ENCODE data around the gene NLRP10.
"Not testable (repeated sequence)": the region's sequence is repeated elsewhere in the genome, so short reads cannot be mapped to it uniquely, and the experiment has no call there.

The NLRP10 gene

GRCh38 chr11:7999795-8000194 is 34.5 kb upstream of the NLRP10 start:
- no peak for TF ChIP-seq CTCF (IDR thresholded peaks at IDR 0.05; ENCODE audit: insufficient read depth, low read length, poor library complexity, severe bottlenecking)
- Histone ChIP-seq H3K4me3 (replicated peaks; ENCODE audit: low read depth, low read length) (no peak overlapping the region), H3K27me3 (replicated peaks; ENCODE audit: control insufficient read depth, insufficient read depth, low read length) (no peaks in the 10 kb centered on the region), H3K36me3 (ENCODE audit: control insufficient read depth, insufficient read depth, low read length) (peaks cover 10% of the 10 kb centered on the region)
- DNase-seq (ENCODE audit: extremely low read depth, insufficient read length) = no peak

GRCh38 chr11:7994581-7995278 is 29.5 kb upstream of the NLRP10 start:
- TF ChIP-seq CTCF (IDR thresholded peaks at IDR 0.05; ENCODE audit: insufficient read depth, low read length, poor library complexity, severe bottlenecking) = no peak
- peaks cover 29% of the 10 kb centered on the region for H3K36me3 ChIP-seq (ENCODE audit: control insufficient read depth, insufficient read depth, low read length)
- no peaks in the 10 kb centered on the region for H3K27me3 ChIP-seq (replicated peaks; ENCODE audit: control insufficient read depth, insufficient read depth, low read length)
- DNase-seq (ENCODE audit: extremely low read depth, insufficient read length) = no peak
- H3K4me3 ChIP-seq (replicated peaks; ENCODE audit: low read depth, low read length) = no peak overlapping the region

- not testable (repeated sequence) for DNase-seq (ENCODE audit: extremely low read depth, insufficient read length); H3K36me3 ChIP-seq (ENCODE audit: control insufficient read depth, insufficient read depth, low read length); H3K27me3 ChIP-seq (replicated peaks; ENCODE audit: control insufficient read depth, insufficient read depth, low read length)
- H3K4me3 ChIP-seq (replicated peaks; ENCODE audit: low read depth, low read length) = peak overlapping the region; percentile 85
Observed at GRCh38 chr11:7987560-7987883, 22.3 kb upstream of the NLRP10 start.

GRCh38 chr11:7986768-7987559 is 21.7 kb upstream of the NLRP10 start, which contains the start of gene EIF3F:
Gene EIF3F, plus strand, starts transcription at chr11:7987337. Its CDS starts 16 bp downstream, at chr11:7987353.
- TF ChIP-seq CTCF (IDR thresholded peaks at IDR 0.05; ENCODE audit: insufficient read depth, low read length, poor library complexity, severe bottlenecking) = peak; percentile 73
- peak within 1 kb of the TSS; percentile 85 for H3K4me3 ChIP-seq (replicated peaks; ENCODE audit: low read depth, low read length)
- H3K36me3 ChIP-seq (ENCODE audit: control insufficient read depth, insufficient read depth, low read length) = peaks cover 4% of the 10 kb centered on the region
- H3K27me3 ChIP-seq (replicated peaks; ENCODE audit: control insufficient read depth, insufficient read depth, low read length) = no peaks in the 10 kb centered on the region
- peak; percentile 88 for DNase-seq (ENCODE audit: extremely low read depth, insufficient read length)

- H3K36me3 ChIP-seq (ENCODE audit: control insufficient read depth, insufficient read depth, low read length) = no peaks in the 10 kb centered on the region
- no peak overlapping the region for H3K4me3 ChIP-seq (replicated peaks; ENCODE audit: low read depth, low read length)
- no peak for TF ChIP-seq CTCF (IDR thresholded peaks at IDR 0.05; ENCODE audit: insufficient read depth, low read length, poor library complexity, severe bottlenecking)
- H3K27me3 ChIP-seq (replicated peaks; ENCODE audit: control insufficient read depth, insufficient read depth, low read length) = no peaks in the 10 kb centered on the region
- DNase-seq (ENCODE audit: extremely low read depth, insufficient read length) = no peak
Observed at GRCh38 chr11:7983832-7984590, 18.8 kb upstream of the NLRP10 start.
